H9 (cell line): ENCODE data around the gene MGST1. TPM values are rescaled to one million over a fixed set of nuclear protein-coding genes. Genes with fewer than 3 reads are reported as not detected.
"Not testable (repeated sequence)": the region's sequence is repeated elsewhere in the genome, so short reads cannot be mapped to it uniquely, and the experiment has no call there.

Experiments
- DNase-seq: peaks from one replicate; pipeline ENCODE4 v3.0.0-alpha.2; 2017
- H2AFZ ChIP-seq: one replicate; pipeline ENCODE4 v1.6.1; 2013; ENCODE audit warnings: mild to moderate bottlenecking, low read length, control low read depth, moderate library complexity
- H2AK5ac ChIP-seq: 2 replicates; pipeline ENCODE4 v1.6.1; 2013; ENCODE audit warnings: low read length, control low read depth, mixed read lengths; ENCODE audit not compliant: insufficient read length
- H2BK120ac ChIP-seq: one replicate; pipeline ENCODE4 v1.6.1; 2013; ENCODE audit warnings: low read depth, mild to moderate bottlenecking, low read length, control low read depth, inconsistent platforms; ENCODE audit not compliant: poor library complexity, severe bottlenecking
- H2BK12ac ChIP-seq: 2 replicates; pipeline ENCODE4 v1.6.1; 2013; ENCODE audit warnings: low read length, control low read depth, mixed read lengths, low read depth; ENCODE audit not compliant: insufficient read length
- H2BK15ac ChIP-seq: 2 replicates; pipeline ENCODE4 v1.6.1; 2013; ENCODE audit warnings: low read depth, low read length, control low read depth
- H2BK20ac ChIP-seq: one replicate; pipeline ENCODE4 v1.6.1; 2013; ENCODE audit warnings: low read depth, mild to moderate bottlenecking, low read length, control low read depth, inconsistent platforms; ENCODE audit not compliant: poor library complexity, severe bottlenecking
- H2BK5ac ChIP-seq: 2 replicates; pipeline ENCODE4 v1.6.1; 2013; ENCODE audit warnings: low read length, control low read depth, mixed read lengths; ENCODE audit not compliant: insufficient read length
- H3K14ac ChIP-seq: 2 replicates; pipeline ENCODE4 v1.6.1; 2013; ENCODE audit warnings: low read length, control low read depth; ENCODE audit not compliant: insufficient read depth
- H3K18ac ChIP-seq: 2 replicates; pipeline ENCODE4 v1.6.1; 2013; ENCODE audit warnings: low read depth, mild to moderate bottlenecking, mixed read lengths, low read length, control low read depth; ENCODE audit not compliant: insufficient read length
- H3K23ac ChIP-seq: 2 replicates; pipeline ENCODE4 v1.6.1; 2013; ENCODE audit warnings: low read length, control low read depth, mixed read lengths, low read depth; ENCODE audit not compliant: insufficient read length
- H3K23me2 ChIP-seq: 2 replicates; pipeline ENCODE4 v1.6.1; 2013; ENCODE audit warnings: low read depth, mild to moderate bottlenecking, mixed read lengths, low read length, control low read depth; ENCODE audit not compliant: insufficient read length, poor library complexity, severe bottlenecking
- H3K27ac ChIP-seq: 2 replicates; pipeline ENCODE4 v1.5.1; 2013; ENCODE audit warnings: low read length, control low read depth, mixed read lengths, low read depth; ENCODE audit not compliant: insufficient read length
- H3K27me3 ChIP-seq: 2 replicates; pipeline ENCODE4 v1.6.1; 2013; ENCODE audit warnings: low read length, control low read depth, inconsistent platforms; ENCODE audit not compliant: insufficient read depth
- H3K4ac ChIP-seq: 2 replicates; pipeline ENCODE4 v1.6.1; 2013; ENCODE audit warnings: low read depth, mild to moderate bottlenecking, control low read depth, inconsistent platforms, low read length, moderate library complexity
- H3K4me1 ChIP-seq: 2 replicates; pipeline ENCODE4 v1.6.1; 2013; ENCODE audit warnings: low read length, control low read depth, inconsistent platforms; ENCODE audit not compliant: insufficient read depth
- H3K4me2 ChIP-seq: 2 replicates; pipeline ENCODE4 v1.6.1; 2013; ENCODE audit warnings: low read length, control low read depth, mixed read lengths; ENCODE audit not compliant: insufficient read length, insufficient read depth
- H3K56ac ChIP-seq: 2 replicates; pipeline ENCODE4 v1.6.1; 2013; ENCODE audit warnings: low read depth, mild to moderate bottlenecking, mixed read lengths, low read length, control low read depth; ENCODE audit not compliant: insufficient read length
- H3K79me1 ChIP-seq: 2 replicates; pipeline ENCODE4 v1.6.1; 2013; ENCODE audit warnings: low read depth, mild to moderate bottlenecking, moderate library complexity, low read length, control low read depth, inconsistent platforms; ENCODE audit not compliant: insufficient read depth, poor library complexity, severe bottlenecking
- H3K79me2 ChIP-seq: 2 replicates; pipeline ENCODE4 v1.6.1; 2013; ENCODE audit warnings: low read length, control low read depth, inconsistent platforms; ENCODE audit not compliant: insufficient read depth
- H3K9ac ChIP-seq: 2 replicates; pipeline ENCODE4 v1.6.1; 2013; ENCODE audit warnings: low read length, control low read depth, mixed read lengths; ENCODE audit not compliant: insufficient read length; ENCODE audit errors: extremely low read depth
- H3K9me3 ChIP-seq: one replicate; pipeline ENCODE4 v1.6.1; 2013; ENCODE audit warnings: low read depth, low read length, inconsistent platforms; ENCODE audit not compliant: control insufficient read depth
- H3T11ph ChIP-seq: one replicate; pipeline ENCODE4 v1.6.1; 2013; ENCODE audit warnings: mild to moderate bottlenecking, low read length, control low read depth, inconsistent platforms
- H4K20me1 ChIP-seq: one replicate; pipeline ENCODE4 v1.6.1; 2013; ENCODE audit not compliant: control insufficient read depth, insufficient read length, insufficient read depth
- H4K5ac ChIP-seq: 2 replicates; pipeline ENCODE4 v1.6.1; 2013; ENCODE audit warnings: low read depth, mild to moderate bottlenecking, mixed read lengths, low read length, control low read depth; ENCODE audit not compliant: insufficient read length
- H4K8ac ChIP-seq: replicated peaks from 2 replicates; pipeline ENCODE4 v1.6.1; 2013; ENCODE audit warnings: low read length, control low read depth, mixed read lengths, low read depth; ENCODE audit not compliant: insufficient read length
- H4K91ac ChIP-seq: 2 replicates; pipeline ENCODE4 v1.6.1; 2013; ENCODE audit warnings: low read depth, mild to moderate bottlenecking, moderate library complexity, mixed read lengths, low read length, control low read depth; ENCODE audit not compliant: insufficient read length
- H3K27ac Mint-ChIP-seq, 3 experiments: 2 replicates in 2 of 3; 3 replicates in 1 of 3; pipeline ENCODE4 v1.8.0; 2020 to 2021; ENCODE audit warnings: mixed read lengths in 3 of 3, mild to moderate bottlenecking in 1 of 3, moderate library complexity in 1 of 3
- H3K27me3 Mint-ChIP-seq: 2 replicates; pipeline ENCODE4 v1.8.0; 2021; ENCODE audit warnings: low read depth, mild to moderate bottlenecking, moderate library complexity, mixed read lengths
- H3K36me3 Mint-ChIP-seq, 3 experiments: 2 replicates in 2 of 3; 3 replicates in 1 of 3; pipeline ENCODE4 v1.8.0; 2020 to 2021; ENCODE audit warnings: low read depth in 3 of 3, mixed read lengths in 3 of 3; ENCODE audit not compliant: insufficient read depth in 1 of 3
- H3K4me1 Mint-ChIP-seq, 2 experiments: 2 replicates each; pipeline ENCODE4 v1.8.0; 2020; ENCODE audit warnings: mixed read lengths in 2 of 2
- H3K4me3 Mint-ChIP-seq, 2 experiments: 2 replicates in 1 of 2; 3 replicates in 1 of 2; pipeline ENCODE4 v1.8.0; 2020 to 2021; ENCODE audit warnings: mild to moderate bottlenecking in 2 of 2, mixed read lengths in 2 of 2, moderate library complexity in 1 of 2
- H3K9me3 Mint-ChIP-seq, 2 experiments: 2 replicates in 1 of 2; 3 replicates in 1 of 2; pipeline ENCODE4 v1.8.0; 2020; ENCODE audit warnings: mild to moderate bottlenecking in 2 of 2, mixed read lengths in 2 of 2, moderate library complexity in 1 of 2
- WGBS: extraction: QIAGEN DNeasy Blood & Tissue Kit; methylation state at CpG from one replicate; pipeline ENCODE4 v1.1.7; 2013; ENCODE audit warnings: missing lambda C conversion rate, low lambda C conversion rate, mixed read lengths; ENCODE audit not compliant: insufficient read length; ENCODE audit errors: extremely low coverage; 5-methylcytosine and 5-hydroxymethylcytosine counted together
- total RNA-seq: library from RNA; stranded (reverse); gene quantifications from 2 replicates; pipeline ENCODE4 v1.2.1, GENCODE V29; 2021
- TF ChIP-seq, protein P1 (sequence below): fragments of 200-600 bp; sonication (generic); conservative IDR thresholded peaks from 3 replicates; pipeline ENCODE4 v1.8.0; 2021; ENCODE audit warnings: antibody characterized with exemption, mild to moderate bottlenecking

Gene MGST1
- total RNA-seq, 1 experiment from 2014 or later: 235 TPM

GRCh38 chr12:16399101-16399500 lies 51.7 kb downstream of the MGST1 start:
- no peak overlapping the region for H3K4ac ChIP-seq
- no peak overlapping the region for H2BK15ac ChIP-seq
- Mint-ChIP-seq H3K9me3 (peaks cover 4 to 16% of the 10 kb centered on the region in 2 experiments; a peak in 4 of 5 replicates), H3K4me3 (no peak overlapping the region), H3K36me3 (peaks cover 4 to 19% (median 12%) of the 10 kb centered on the region in 3 experiments; a peak in 6 of 7 replicates), H3K4me1 (no peaks in the 10 kb centered on the region), H3K27me3 (no peaks in the 10 kb centered on the region), H3K27ac (no peak overlapping the region)
- no peaks in the 10 kb centered on the region for H3K4me1 ChIP-seq
- H4K20me1 ChIP-seq: no peaks in the 10 kb centered on the region
- no peak overlapping the region for H4K91ac ChIP-seq
- H2BK12ac ChIP-seq: no peak overlapping the region
- WGBS: no CpG with 5 or more reads among the region's 7 CpGs
- H3K79me2 ChIP-seq: no peaks in the 10 kb centered on the region
- H3K23me2 ChIP-seq: no peaks in the 10 kb centered on the region
- H3K9ac ChIP-seq: no peak overlapping the region
- H3K56ac ChIP-seq: no peak overlapping the region
- no peaks in the 10 kb centered on the region for H3K9me3 ChIP-seq
- H3T11ph ChIP-seq: no peak overlapping the region
- no peaks in the 10 kb centered on the region for H3K79me1 ChIP-seq
- H3K4me2 ChIP-seq: no peak overlapping the region
- no peak overlapping the region for H3K18ac ChIP-seq
- H2AK5ac ChIP-seq: no peak overlapping the region
- H3K27me3 ChIP-seq: no peaks in the 10 kb centered on the region
- no peak overlapping the region for H4K8ac ChIP-seq
- H2BK120ac ChIP-seq: no peak overlapping the region
- no peak for DNase-seq
- H3K23ac ChIP-seq: no peak overlapping the region
- H4K5ac ChIP-seq: no peak overlapping the region
- H2AFZ ChIP-seq: no peak overlapping the region
- no peak overlapping the region for H2BK5ac ChIP-seq
- TF ChIP-seq, protein P1, sequence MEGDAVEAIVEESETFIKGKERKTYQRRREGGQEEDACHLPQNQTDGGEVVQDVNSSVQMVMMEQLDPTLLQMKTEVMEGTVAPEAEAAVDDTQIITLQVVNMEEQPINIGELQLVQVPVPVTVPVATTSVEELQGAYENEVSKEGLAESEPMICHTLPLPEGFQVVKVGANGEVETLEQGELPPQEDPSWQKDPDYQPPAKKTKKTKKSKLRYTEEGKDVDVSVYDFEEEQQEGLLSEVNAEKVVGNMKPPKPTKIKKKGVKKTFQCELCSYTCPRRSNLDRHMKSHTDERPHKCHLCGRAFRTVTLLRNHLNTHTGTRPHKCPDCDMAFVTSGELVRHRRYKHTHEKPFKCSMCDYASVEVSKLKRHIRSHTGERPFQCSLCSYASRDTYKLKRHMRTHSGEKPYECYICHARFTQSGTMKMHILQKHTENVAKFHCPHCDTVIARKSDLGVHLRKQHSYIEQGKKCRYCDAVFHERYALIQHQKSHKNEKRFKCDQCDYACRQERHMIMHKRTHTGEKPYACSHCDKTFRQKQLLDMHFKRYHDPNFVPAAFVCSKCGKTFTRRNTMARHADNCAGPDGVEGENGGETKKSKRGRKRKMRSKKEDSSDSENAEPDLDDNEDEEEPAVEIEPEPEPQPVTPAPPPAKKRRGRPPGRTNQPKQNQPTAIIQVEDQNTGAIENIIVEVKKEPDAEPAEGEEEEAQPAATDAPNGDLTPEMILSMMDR: no peak
- no peak overlapping the region for H2BK20ac ChIP-seq
- H3K27ac ChIP-seq: no peak overlapping the region
- H3K14ac ChIP-seq: no peak overlapping the region

DNA sequence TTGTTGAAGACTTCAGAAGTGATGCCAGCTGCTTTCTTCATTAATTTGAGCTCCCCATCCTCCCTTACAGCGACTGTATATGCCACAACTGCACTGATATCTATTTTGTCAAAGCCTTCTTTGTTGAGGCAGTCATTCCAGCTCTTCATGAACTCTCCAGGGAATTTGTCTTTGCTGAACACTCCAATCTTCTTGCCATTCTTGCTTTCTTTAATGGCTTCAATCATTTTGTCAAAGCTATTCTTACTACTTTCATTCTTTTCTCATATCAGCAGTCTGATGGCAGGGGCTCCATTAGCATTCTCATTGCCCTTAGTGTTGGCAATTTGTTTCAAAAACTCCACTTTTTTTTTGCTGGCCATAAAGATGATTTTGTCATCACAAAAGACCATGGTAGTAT lies 54.4 kb downstream of the MGST1 start:
- not testable (repeated sequence) for H4K20me1 ChIP-seq, H3K27me3 ChIP-seq, H3K4me1 Mint-ChIP-seq, H3K9ac ChIP-seq, H3K27me3 Mint-ChIP-seq, H3K14ac ChIP-seq, H3K18ac ChIP-seq, DNase-seq, H3K79me1 ChIP-seq, H2BK12ac ChIP-seq, H3K23ac ChIP-seq, H3K23me2 ChIP-seq, H3K27ac Mint-ChIP-seq, H3K36me3 Mint-ChIP-seq, H4K8ac ChIP-seq, H4K91ac ChIP-seq, H3K79me2 ChIP-seq, H3K9me3 Mint-ChIP-seq, H3K4me3 Mint-ChIP-seq, H4K5ac ChIP-seq, H3K56ac ChIP-seq, H2AK5ac ChIP-seq, H2BK20ac ChIP-seq, H2AFZ ChIP-seq, H3K4me1 ChIP-seq, H2BK120ac ChIP-seq, H2BK15ac ChIP-seq, H3K9me3 ChIP-seq, H3K4ac ChIP-seq, H3K4me2 ChIP-seq, H3T11ph ChIP-seq, H2BK5ac ChIP-seq, H3K27ac ChIP-seq
- WGBS: no CpG with 5 or more reads among the region's 1 CpG
